ENCODE measurements around the gene KARS1. TPM values are rescaled to one million over a fixed set of nuclear protein-coding genes. Genes with fewer than 3 reads are reported as not detected.
A peak's percentile ranks its signal among the peaks of the same experiment; 100 is the strongest.

The KARS1 gene
- total RNA-seq, 6 experiments from 2014 or later: 135 to 158 (median 152) TPM

- DNase-seq: peak; percentile 71
- Mint-ChIP-seq H3K9me3 (no peaks in the 10 kb centered on the region), H3K36me3 (ENCODE audit: low read depth) (peaks cover 41% of the 10 kb centered on the region), H3K4me3 (peak overlapping the region; percentile 71), H3K27ac (peak overlapping the region; percentile 86), H3K4me1 (ENCODE audit: low read depth) (peaks cover 49% of the 10 kb centered on the region), H3K27me3 (ENCODE audit: insufficient read depth) (no peaks in the 10 kb centered on the region)
- no peak for TF ChIP-seq CTCF (IDR thresholded peaks at IDR 0.05)
These were observed 6.5 kb upstream of the KARS1 start for GRCh38 chr16:75653922-75654321.

- TF ChIP-seq CTCF (IDR thresholded peaks at IDR 0.05): no peak
- H3K4me3 Mint-ChIP-seq: peak overlapping the region; percentile 90
- H3K27me3 Mint-ChIP-seq (ENCODE audit: insufficient read depth): no peaks in the 10 kb centered on the region; the same call in 1 of the 2 replicates
- peaks cover 41% of the 10 kb centered on the region for H3K36me3 Mint-ChIP-seq (ENCODE audit: low read depth)
- no peaks in the 10 kb centered on the region for H3K9me3 Mint-ChIP-seq
- H3K4me1 Mint-ChIP-seq (ENCODE audit: low read depth): peaks cover 59% of the 10 kb centered on the region
- H3K27ac Mint-ChIP-seq: peak overlapping the region; percentile 93
- DNase-seq: peak; percentile 57
These were observed 1.0 kb upstream of the KARS1 start for GRCh38 chr16:75648265-75649076.

GRCh38 chr16:75647112-75647491 is 363 bp downstream of the KARS1 start:
- Mint-ChIP-seq H3K4me3 (peak overlapping the region; percentile 90), H3K9me3 (no peaks in the 10 kb centered on the region), H3K36me3 (ENCODE audit: low read depth) (peaks cover 42% of the 10 kb centered on the region), H3K27me3 (ENCODE audit: insufficient read depth) (no peaks in the 10 kb centered on the region; the same call in 1 of the 2 replicates), H3K4me1 (ENCODE audit: low read depth) (peaks cover 45% of the 10 kb centered on the region), H3K27ac (peak overlapping the region; percentile 89)
- no peak for TF ChIP-seq CTCF (IDR thresholded peaks at IDR 0.05)
- DNase-seq: no peak

GRCh38 chr16:75644240-75645012 is 3.0 kb downstream of the KARS1 start:
- TF ChIP-seq CTCF (IDR thresholded peaks at IDR 0.05): no peak
- Mint-ChIP-seq H3K4me1 (ENCODE audit: low read depth) (peaks cover 21% of the 10 kb centered on the region), H3K27me3 (ENCODE audit: insufficient read depth) (no peaks in the 10 kb centered on the region; the same call in 1 of the 2 replicates), H3K9me3 (no peaks in the 10 kb centered on the region), H3K27ac (no peak overlapping the region; the same call in 1 of the 2 replicates), H3K36me3 (ENCODE audit: low read depth) (peaks cover 47% of the 10 kb centered on the region), H3K4me3 (no peak overlapping the region; the same call in 1 of the 2 replicates)
- no peak for DNase-seq

- Mint-ChIP-seq H3K27me3 (ENCODE audit: insufficient read depth) (no peaks in the 10 kb centered on the region), H3K36me3 (ENCODE audit: low read depth) (peaks cover 54% of the 10 kb centered on the region), H3K27ac (no peak overlapping the region), H3K9me3 (no peaks in the 10 kb centered on the region), H3K4me1 (ENCODE audit: low read depth) (peaks cover 15% of the 10 kb centered on the region), H3K4me3 (no peak overlapping the region)
- no peak for TF ChIP-seq CTCF (IDR thresholded peaks at IDR 0.05)
- no peak for DNase-seq
These were observed 6.9 kb downstream of the KARS1 start for GRCh38 chr16:75640598-75640997.
